Fibroblast of lung (primary cell): Measurements from ENCODE around the gene PANX2. TPM values are rescaled to one million over a fixed set of nuclear protein-coding genes. Genes with fewer than 3 reads are reported as not detected.

Source experiments
- DNase-seq, 2 donors: peaks; one replicate each; pipeline versions ENCODE4 v3.0.0 to v3.0.0-alpha.2; 2010; ENCODE audit warnings: low read depth in 2 of 2
- H2AFZ ChIP-seq: 2 replicates; pipeline ENCODE4 v1.5.1; 2012; ENCODE audit warnings: low read length, control low read depth, inconsistent platforms
- H3K27ac ChIP-seq: 2 replicates; pipeline ENCODE4 v1.5.1; 2011; ENCODE audit warnings: low read length, control low read depth; ENCODE audit not compliant: insufficient read depth
- H3K27me3 ChIP-seq: 2 replicates; pipeline ENCODE4 v1.5.1; 2011; ENCODE audit warnings: mild to moderate bottlenecking, low read length; ENCODE audit not compliant: control insufficient read depth, insufficient read depth
- H3K36me3 ChIP-seq: 2 replicates; pipeline ENCODE4 v1.5.1; 2011; ENCODE audit warnings: low read length; ENCODE audit not compliant: control insufficient read depth, insufficient read depth
- H3K4me1 ChIP-seq: 2 replicates; pipeline ENCODE4 v1.5.1; 2011; ENCODE audit warnings: low read length; ENCODE audit not compliant: control insufficient read depth, insufficient read depth; ENCODE audit errors: extremely low read depth
- H3K4me2 ChIP-seq: 2 replicates; pipeline ENCODE4 v1.5.1; 2011; ENCODE audit warnings: low read length, control low read depth; ENCODE audit not compliant: insufficient read depth; ENCODE audit errors: extremely low read depth
- H3K4me3 ChIP-seq, 4 experiments: fragments of 200-600 bp in 1 of 4; sonication (generic) in 1 of 4; replicated peaks in 1 of 4; 2 replicates each; pipeline ENCODE4 v1.5.1; 2011 to 2016; ENCODE audit warnings: low read length in 4 of 4, low read depth in 3 of 4, mild to moderate bottlenecking in 3 of 4, control low read depth in 2 of 4, inconsistent platforms in 1 of 4, mixed read lengths in 1 of 4; ENCODE audit not compliant: insufficient read depth in 1 of 4; ENCODE audit errors: control extremely low read depth in 1 of 4
- H3K79me2 ChIP-seq: 2 replicates; pipeline ENCODE4 v1.5.1; 2012; ENCODE audit warnings: mild to moderate bottlenecking, low read length, inconsistent platforms; ENCODE audit not compliant: control insufficient read depth, insufficient read depth
- H3K9ac ChIP-seq: 2 replicates; pipeline ENCODE4 v1.5.1; 2011; ENCODE audit warnings: mild to moderate bottlenecking, low read length, control low read depth; ENCODE audit not compliant: insufficient read depth
- H3K9me3 ChIP-seq: 2 replicates; pipeline ENCODE4 v1.5.1; 2012; ENCODE audit warnings: low read depth, low read length; ENCODE audit not compliant: control insufficient read depth, insufficient read depth
- H4K20me1 ChIP-seq: 2 replicates; pipeline ENCODE4 v1.5.1; 2011; ENCODE audit warnings: low read length; ENCODE audit not compliant: control insufficient read depth, insufficient read depth; ENCODE audit errors: extremely low read depth
- EZH2 ChIP-seq: IDR thresholded peaks from 2 replicates; pipeline ENCODE4 v1.5.1; 2012; ENCODE audit warnings: low read length, control low read depth, mild to moderate bottlenecking; ENCODE audit errors: missing control alignments
- polyA plus RNA-seq, 2 donors: library from polyadenylated mRNA; depleted of rRNA in 1 of 2; stranded (reverse) in 1 of 2; unstranded in 1 of 2; fragments of >200 nt; gene quantifications; 2 replicates each; pipeline ENCODE4 v1.2.1, GENCODE V29; 2011 to 2012; ENCODE audit warnings: missing spikeins in 1 of 2
- total RNA-seq: library from RNA; depleted of rRNA; stranded (reverse); fragments of >200 nt; gene quantifications from 2 replicates; pipeline ENCODE4 v1.2.1, GENCODE V29; 2014
- TF ChIP-seq, protein P1 (sequence below), 2 donors: IDR thresholded peaks in 1 of 2; conservative IDR thresholded peaks in 1 of 2; 1 replicate in 1 of 2; 2 replicates in 1 of 2; pipeline ENCODE4 v1.5.1; 2011 to 2012; ENCODE audit warnings: low read length in 2 of 2, control low read depth in 1 of 2, inconsistent platforms in 1 of 2, low read depth in 1 of 2, mild to moderate bottlenecking in 1 of 2

Gene PANX2
- total and polyA plus RNA-seq, 2 donors (not counting 1 experiment from before 2014, with no cell fraction given) = 0.17 to 0.45 TPM

DNA sequence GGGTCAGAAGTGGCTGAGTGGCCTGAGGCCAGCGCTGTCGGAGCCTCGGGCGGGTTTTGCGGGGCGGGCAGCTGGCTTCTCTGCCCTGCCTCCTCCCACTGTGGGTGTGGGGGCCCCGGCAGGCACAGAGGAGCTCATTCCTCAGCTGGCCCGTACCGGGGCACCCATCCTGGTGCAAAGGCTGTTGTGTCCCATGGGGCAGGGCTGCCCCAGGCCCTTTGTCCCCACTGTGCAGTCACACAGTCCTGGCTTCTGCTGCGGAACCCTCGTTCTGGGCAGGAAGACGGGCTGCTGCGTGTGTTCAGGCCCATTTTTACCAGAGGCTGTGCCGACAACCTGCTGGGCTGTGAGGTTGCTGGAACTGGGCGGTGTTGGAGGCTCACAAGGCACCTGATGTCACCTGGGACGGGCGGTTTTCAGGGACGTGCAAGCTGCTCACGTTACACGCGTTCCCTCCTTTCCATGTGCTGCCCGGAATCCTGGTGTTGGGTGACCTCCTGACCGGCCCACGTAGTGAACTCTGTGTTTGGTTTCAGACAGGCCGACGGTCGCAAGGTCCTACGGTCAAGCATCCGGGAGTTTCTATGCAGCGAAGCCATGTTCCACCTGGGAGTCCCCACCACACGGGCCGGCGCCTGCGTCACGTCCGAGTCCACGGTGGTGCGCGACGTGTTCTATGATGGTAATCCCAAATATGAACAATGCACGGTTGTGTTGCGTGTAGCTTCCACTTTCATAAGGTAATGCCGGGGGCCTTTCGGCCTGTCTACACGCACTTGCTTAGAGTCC, 35.4 kb downstream of the PANX2 start:
- Histone ChIP-seq H3K9ac (no peak overlapping the region), H3K27me3 (no peaks in the 10 kb centered on the region), H3K4me1 (peaks cover 2% of the 10 kb centered on the region), H3K9me3 (no peaks in the 10 kb centered on the region), H3K36me3 (peaks cover 22% of the 10 kb centered on the region), H4K20me1 (no peaks in the 10 kb centered on the region), H2AFZ (no peak overlapping the region), H3K79me2 (peaks cover 22% of the 10 kb centered on the region), H3K27ac (no peak overlapping the region), H3K4me3 (no peak overlapping the region), H3K4me2 (no peak overlapping the region)
- TF ChIP-seq, protein P1, sequence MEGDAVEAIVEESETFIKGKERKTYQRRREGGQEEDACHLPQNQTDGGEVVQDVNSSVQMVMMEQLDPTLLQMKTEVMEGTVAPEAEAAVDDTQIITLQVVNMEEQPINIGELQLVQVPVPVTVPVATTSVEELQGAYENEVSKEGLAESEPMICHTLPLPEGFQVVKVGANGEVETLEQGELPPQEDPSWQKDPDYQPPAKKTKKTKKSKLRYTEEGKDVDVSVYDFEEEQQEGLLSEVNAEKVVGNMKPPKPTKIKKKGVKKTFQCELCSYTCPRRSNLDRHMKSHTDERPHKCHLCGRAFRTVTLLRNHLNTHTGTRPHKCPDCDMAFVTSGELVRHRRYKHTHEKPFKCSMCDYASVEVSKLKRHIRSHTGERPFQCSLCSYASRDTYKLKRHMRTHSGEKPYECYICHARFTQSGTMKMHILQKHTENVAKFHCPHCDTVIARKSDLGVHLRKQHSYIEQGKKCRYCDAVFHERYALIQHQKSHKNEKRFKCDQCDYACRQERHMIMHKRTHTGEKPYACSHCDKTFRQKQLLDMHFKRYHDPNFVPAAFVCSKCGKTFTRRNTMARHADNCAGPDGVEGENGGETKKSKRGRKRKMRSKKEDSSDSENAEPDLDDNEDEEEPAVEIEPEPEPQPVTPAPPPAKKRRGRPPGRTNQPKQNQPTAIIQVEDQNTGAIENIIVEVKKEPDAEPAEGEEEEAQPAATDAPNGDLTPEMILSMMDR (conservative IDR thresholded peaks at IDR 0.05 in 1 of 2, IDR thresholded peaks at IDR 0.05 in 1 of 2; ENCODE audit: low read depth in 1 of 2, low read length in 2 of 2) = no peak
- TF ChIP-seq EZH2 = no peak
- DNase-seq = no peak

DNA sequence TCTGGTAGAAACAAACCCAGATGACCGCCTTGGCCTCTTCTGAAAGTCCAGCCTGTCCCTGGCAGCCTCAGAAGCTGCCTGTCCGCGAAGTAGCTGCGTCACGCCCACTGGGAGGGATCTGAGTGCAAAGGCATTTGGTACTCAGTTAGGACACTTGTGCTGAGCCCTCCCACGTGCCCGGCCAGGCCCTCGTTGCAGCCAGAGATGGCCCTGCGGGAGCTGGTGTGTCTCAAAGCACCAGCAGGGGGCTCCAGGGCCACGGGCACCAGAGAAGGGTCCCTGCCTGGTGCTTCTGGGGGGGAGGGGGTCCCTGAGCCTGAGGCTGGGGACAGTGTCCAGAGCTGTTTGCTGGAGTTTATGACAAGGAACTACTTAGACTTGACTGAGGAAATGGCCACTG, 36.1 kb downstream of the PANX2 start:
- Histone ChIP-seq H4K20me1 (no peaks in the 10 kb centered on the region), H3K4me2 (no peak overlapping the region), H3K36me3 (peaks cover 25% of the 10 kb centered on the region), H3K4me3 (no peak overlapping the region), H2AFZ (no peak overlapping the region), H3K9ac (no peak overlapping the region), H3K27me3 (no peaks in the 10 kb centered on the region), H3K4me1 (peaks cover 2% of the 10 kb centered on the region), H3K27ac (no peak overlapping the region), H3K9me3 (no peaks in the 10 kb centered on the region), H3K79me2 (peaks cover 19% of the 10 kb centered on the region)
- TF ChIP-seq, protein P1 (conservative IDR thresholded peaks at IDR 0.05 in 1 of 2, IDR thresholded peaks at IDR 0.05 in 1 of 2; ENCODE audit: low read depth in 1 of 2, low read length in 2 of 2) = peak; percentile 23 to 39
- TF ChIP-seq EZH2 = no peak
- DNase-seq = peak; percentile 35 to 49

GRCh38 chr22:50207383-50208140, 37.0 kb downstream of the PANX2 start:
- Histone ChIP-seq H3K4me2 (no peak overlapping the region), H3K36me3 (peaks cover 27% of the 10 kb centered on the region), H3K9me3 (no peaks in the 10 kb centered on the region), H2AFZ (no peak overlapping the region), H3K4me3 (no peak overlapping the region), H3K9ac (no peak overlapping the region), H3K79me2 (peaks cover 18% of the 10 kb centered on the region), H3K4me1 (no peaks in the 10 kb centered on the region), H3K27me3 (no peaks in the 10 kb centered on the region), H4K20me1 (no peaks in the 10 kb centered on the region), H3K27ac (no peak overlapping the region)
- no peak for DNase-seq
- TF ChIP-seq EZH2 = no peak
- TF ChIP-seq, protein P1 (conservative IDR thresholded peaks at IDR 0.05 in 1 of 2, IDR thresholded peaks at IDR 0.05 in 1 of 2; ENCODE audit: low read depth in 1 of 2, low read length in 2 of 2) = no peak
